ENCODE data around the gene GLT6D1. TPM values are rescaled to one million over a fixed set of nuclear protein-coding genes. Genes with fewer than 3 reads are reported as not detected.

GLT6D1 gene
- total and polyA plus RNA-seq, 2 donors (not counting 3 experiments of a cell fraction or from before 2014, with no cell fraction given), result not detected

DNA sequence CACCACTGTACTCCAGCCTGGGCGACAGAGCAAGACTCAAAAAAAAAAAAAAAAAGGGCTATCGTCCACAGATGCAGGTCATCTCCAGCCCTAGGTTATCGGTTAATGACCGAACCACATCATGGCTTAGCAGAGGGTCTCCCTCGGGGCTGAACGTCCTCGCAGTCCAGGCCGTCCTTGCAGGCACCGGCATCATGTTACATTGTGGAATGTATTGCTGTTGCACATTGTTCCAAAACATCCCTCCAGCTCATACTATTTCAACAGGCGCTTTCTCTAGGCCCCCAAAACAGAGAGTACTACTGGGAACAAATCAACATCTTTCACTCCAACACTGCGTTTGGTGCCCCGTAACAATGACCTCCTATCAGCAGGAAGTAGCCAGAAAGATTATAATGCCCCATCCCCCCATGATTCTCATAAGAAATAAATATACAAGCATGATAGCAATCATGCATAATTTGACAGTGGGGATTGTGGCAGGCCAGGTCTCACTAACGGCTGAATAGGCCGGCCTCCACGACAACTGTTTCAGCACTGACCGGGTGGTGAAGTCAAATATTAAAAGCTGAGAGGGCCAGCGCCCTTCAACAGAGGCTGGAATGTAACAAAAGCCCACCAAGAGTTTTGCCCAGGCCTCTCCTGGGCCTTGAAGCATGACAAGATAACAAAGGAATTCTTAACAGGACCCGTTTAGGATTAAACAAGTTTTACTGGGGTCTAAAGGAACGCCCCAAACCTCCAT is 22.6 kb upstream of the GLT6D1 start:
- Histone ChIP-seq H3K79me2 (ENCODE audit: control insufficient read depth, insufficient read depth, low read length) (no peaks in the 10 kb centered on the region), H3K36me3 (ENCODE audit: control insufficient read depth in 2 of 2, extremely low read depth in 1 of 2, insufficient read depth in 2 of 2, low read length in 2 of 2) (no peaks in the 10 kb centered on the region), H3K9ac (replicated peaks; ENCODE audit: extremely low read depth, insufficient read depth, low read length) (no peak overlapping the region), H3K9me1 (replicated peaks; ENCODE audit: control insufficient read depth, extremely low read depth, insufficient read depth, low read length) (no peaks in the 10 kb centered on the region), H3K4me3 (replicated peaks in 1 of 3; ENCODE audit: insufficient read depth in 1 of 3, low read depth in 1 of 3, low read length in 3 of 3) (no peak overlapping the region), H3K27me3 (ENCODE audit: control insufficient read depth in 2 of 2, insufficient read depth in 2 of 2, low read length in 2 of 2) (no peaks in the 10 kb centered on the region), H3K4me2 (ENCODE audit: insufficient read depth, low read length) (no peak overlapping the region), H3K27ac (ENCODE audit: insufficient read depth, low read depth, low read length) (no peak overlapping the region), H2AFZ (ENCODE audit: low read depth, low read length) (no peak overlapping the region), H3K9me3 (replicated peaks; ENCODE audit: control insufficient read depth, insufficient read depth, low read length) (no peaks in the 10 kb centered on the region), H3K4me1 (ENCODE audit: control insufficient read depth, extremely low read depth, insufficient read depth, low read length) (no peaks in the 10 kb centered on the region), H4K20me1 (replicated peaks; ENCODE audit: control insufficient read depth, extremely low read depth, insufficient read depth, low read length) (no peaks in the 10 kb centered on the region)
- BruUV-seq (replicated peaks), result no TSS peak
- TF ChIP-seq, protein P1, sequence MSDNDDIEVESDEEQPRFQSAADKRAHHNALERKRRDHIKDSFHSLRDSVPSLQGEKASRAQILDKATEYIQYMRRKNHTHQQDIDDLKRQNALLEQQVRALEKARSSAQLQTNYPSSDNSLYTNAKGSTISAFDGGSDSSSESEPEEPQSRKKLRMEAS (IDR thresholded peaks at IDR 0.05; ENCODE audit: insufficient read depth, insufficient read length), result no peak
- TF ChIP-seq POLR2AphosphoS5 (IDR thresholded peaks at IDR 0.05; ENCODE audit: insufficient read depth, low read depth, low read length), result no peak
- TF ChIP-seq JUN (IDR thresholded peaks at IDR 0.05; ENCODE audit: borderline replicate concordance, insufficient read depth, insufficient read length, low read depth), result no peak
- TF ChIP-seq, protein P2, sequence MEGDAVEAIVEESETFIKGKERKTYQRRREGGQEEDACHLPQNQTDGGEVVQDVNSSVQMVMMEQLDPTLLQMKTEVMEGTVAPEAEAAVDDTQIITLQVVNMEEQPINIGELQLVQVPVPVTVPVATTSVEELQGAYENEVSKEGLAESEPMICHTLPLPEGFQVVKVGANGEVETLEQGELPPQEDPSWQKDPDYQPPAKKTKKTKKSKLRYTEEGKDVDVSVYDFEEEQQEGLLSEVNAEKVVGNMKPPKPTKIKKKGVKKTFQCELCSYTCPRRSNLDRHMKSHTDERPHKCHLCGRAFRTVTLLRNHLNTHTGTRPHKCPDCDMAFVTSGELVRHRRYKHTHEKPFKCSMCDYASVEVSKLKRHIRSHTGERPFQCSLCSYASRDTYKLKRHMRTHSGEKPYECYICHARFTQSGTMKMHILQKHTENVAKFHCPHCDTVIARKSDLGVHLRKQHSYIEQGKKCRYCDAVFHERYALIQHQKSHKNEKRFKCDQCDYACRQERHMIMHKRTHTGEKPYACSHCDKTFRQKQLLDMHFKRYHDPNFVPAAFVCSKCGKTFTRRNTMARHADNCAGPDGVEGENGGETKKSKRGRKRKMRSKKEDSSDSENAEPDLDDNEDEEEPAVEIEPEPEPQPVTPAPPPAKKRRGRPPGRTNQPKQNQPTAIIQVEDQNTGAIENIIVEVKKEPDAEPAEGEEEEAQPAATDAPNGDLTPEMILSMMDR (IDR thresholded peaks at IDR 0.05; ENCODE audit: extremely low read depth in 1 of 2, insufficient read depth in 1 of 2, low read depth in 1 of 2, low read length in 2 of 2), result no peak
- no peak for TF ChIP-seq GATA2 (IDR thresholded peaks at IDR 0.05; ENCODE audit: insufficient read depth, insufficient read length, low read depth, low read length)
- TF ChIP-seq EZH2 (IDR thresholded peaks at IDR 0.05; ENCODE audit: borderline replicate concordance, low read depth, low read length, severe bottlenecking), result no peak
- TF ChIP-seq FOS (IDR thresholded peaks at IDR 0.05; ENCODE audit: borderline replicate concordance, insufficient read depth, low read length), result no peak
- TF ChIP-seq POLR2A (IDR thresholded peaks at IDR 0.05; ENCODE audit: low read depth, low read length), result no peak
- TF ChIP-seq MYC (IDR thresholded peaks at IDR 0.05; ENCODE audit: low read depth, low read length), result no peak
- ChIA-PET CTCF (no interaction called here), POLR2A (interaction anchor here (0.7 kb wide), 1 partner anchor 10 kb away, joined by 4 read pairs; no protein-coding TSS in a partner anchor)
- dilution Hi-C loops (cut with MboI; ENCODE audit: extremely low pct_ligation_motif_present, low sequenced_read_pairs), result no loop called here
- no peak for FAIRE-seq
- DNase-seq (ENCODE audit: low read depth, low spot score), result no peak
- intact Hi-C loops (cut with micrococcal nuclease), result no loop called here
